A673 (cell line): Measurements from ENCODE around the gene CHTF18.

Experiments
- EZH2 ChIP-seq: fragments of 200-600 bp; sonication (generic); IDR thresholded peaks from 2 replicates; pipeline ENCODE4 v1.6.1; 2017; ENCODE audit warnings: borderline replicate concordance, low read depth, mild to moderate bottlenecking, mixed read lengths, antibody characterized with exemption, low read length; ENCODE audit not compliant: poor library complexity, severe bottlenecking
- TF ChIP-seq, protein P1 (sequence below): fragments of 300-800, 200-600 bp; sonication (generic); conservative IDR thresholded peaks from 2 replicates; pipeline ENCODE4 v1.5.1; 2017; ENCODE audit warnings: low read depth, mild to moderate bottlenecking, antibody characterized with exemption, low read length, moderate library complexity, mixed read lengths

- TF ChIP-seq, protein P1, sequence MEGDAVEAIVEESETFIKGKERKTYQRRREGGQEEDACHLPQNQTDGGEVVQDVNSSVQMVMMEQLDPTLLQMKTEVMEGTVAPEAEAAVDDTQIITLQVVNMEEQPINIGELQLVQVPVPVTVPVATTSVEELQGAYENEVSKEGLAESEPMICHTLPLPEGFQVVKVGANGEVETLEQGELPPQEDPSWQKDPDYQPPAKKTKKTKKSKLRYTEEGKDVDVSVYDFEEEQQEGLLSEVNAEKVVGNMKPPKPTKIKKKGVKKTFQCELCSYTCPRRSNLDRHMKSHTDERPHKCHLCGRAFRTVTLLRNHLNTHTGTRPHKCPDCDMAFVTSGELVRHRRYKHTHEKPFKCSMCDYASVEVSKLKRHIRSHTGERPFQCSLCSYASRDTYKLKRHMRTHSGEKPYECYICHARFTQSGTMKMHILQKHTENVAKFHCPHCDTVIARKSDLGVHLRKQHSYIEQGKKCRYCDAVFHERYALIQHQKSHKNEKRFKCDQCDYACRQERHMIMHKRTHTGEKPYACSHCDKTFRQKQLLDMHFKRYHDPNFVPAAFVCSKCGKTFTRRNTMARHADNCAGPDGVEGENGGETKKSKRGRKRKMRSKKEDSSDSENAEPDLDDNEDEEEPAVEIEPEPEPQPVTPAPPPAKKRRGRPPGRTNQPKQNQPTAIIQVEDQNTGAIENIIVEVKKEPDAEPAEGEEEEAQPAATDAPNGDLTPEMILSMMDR: no peak
- TF ChIP-seq EZH2: no peak
Observed at GRCh38 chr16:803754-804080, 15.3 kb downstream of the CHTF18 start.
